Keratinocyte (primary cell): ENCODE results near the gene GPR21. TPM values are rescaled to one million over a fixed set of nuclear protein-coding genes. Genes with fewer than 3 reads are reported as not detected.

Source experiments
- DNase-seq: peaks from one replicate; pipeline ENCODE4 v3.0.0-alpha.2; 2011; ENCODE audit warnings: low read depth, missing footprints, low spot score
- FAIRE-seq: peaks from 2 replicates; lab custom pipeline; 2011; peaks lifted over from hg19 to GRCh38; lab: Jason Lieb, UNC
- H2AFZ ChIP-seq: 2 replicates; pipeline ENCODE4 v1.6.0; 2012; ENCODE audit warnings: low read length, control low read depth, inconsistent platforms; ENCODE audit not compliant: control insufficient read depth
- H3K27ac ChIP-seq: 2 replicates; pipeline ENCODE4 v1.5.1; 2011; ENCODE audit warnings: low read length; ENCODE audit not compliant: control insufficient read depth, insufficient read depth
- H3K27me3 ChIP-seq: 3 replicates; pipeline ENCODE4 v1.6.0; 2011; ENCODE audit warnings: low read length; ENCODE audit not compliant: control insufficient read depth, insufficient read depth; ENCODE audit errors: extremely low read depth
- H3K36me3 ChIP-seq, 2 experiments: 2 replicates in 1 of 2; 3 replicates in 1 of 2; pipeline ENCODE4 v1.5.1; 2011; ENCODE audit warnings: low read length in 2 of 2, mild to moderate bottlenecking in 1 of 2; ENCODE audit not compliant: control insufficient read depth in 2 of 2, insufficient read depth in 2 of 2; ENCODE audit errors: extremely low read depth in 1 of 2
- H3K4me1 ChIP-seq: 3 replicates; pipeline ENCODE4 v1.5.1; 2011; ENCODE audit warnings: low read length; ENCODE audit not compliant: control insufficient read depth, insufficient read depth; ENCODE audit errors: extremely low read depth
- H3K4me2 ChIP-seq: 3 replicates; pipeline ENCODE4 v1.6.0; 2011; ENCODE audit warnings: low read depth, low read length; ENCODE audit not compliant: control insufficient read depth, insufficient read depth; ENCODE audit errors: extremely low read depth
- H3K4me3 ChIP-seq, 3 experiments: fragments of 200-600 bp in 1 of 3; sonication (generic) in 1 of 3; 2 replicates in 2 of 3; 3 replicates in 1 of 3; pipeline ENCODE4 v1.5.1; 2011 to 2016; ENCODE audit warnings: low read length in 3 of 3, mild to moderate bottlenecking in 3 of 3, control low read depth in 2 of 3, inconsistent platforms in 1 of 3, low read depth in 1 of 3, mixed read lengths in 1 of 3, mixed run types in 1 of 3, moderate library complexity in 1 of 3; ENCODE audit not compliant: control insufficient read depth in 2 of 3, insufficient read depth in 2 of 3; ENCODE audit errors: extremely low read depth in 1 of 3
- H3K79me2 ChIP-seq: 2 replicates; pipeline ENCODE4 v1.6.0; 2012; ENCODE audit warnings: low read length; ENCODE audit not compliant: control insufficient read depth, insufficient read depth
- H3K9ac ChIP-seq: 3 replicates; pipeline ENCODE4 v1.6.0; 2011; ENCODE audit warnings: low read length; ENCODE audit not compliant: control insufficient read depth, insufficient read depth; ENCODE audit errors: extremely low read depth
- H3K9me1 ChIP-seq: 3 replicates; pipeline ENCODE4 v1.6.0; 2011; ENCODE audit warnings: low read length; ENCODE audit not compliant: control insufficient read depth, insufficient read depth; ENCODE audit errors: extremely low read depth
- H3K9me3 ChIP-seq: 2 replicates; pipeline ENCODE4 v1.5.1; 2012; ENCODE audit warnings: low read depth, low read length; ENCODE audit not compliant: control insufficient read depth
- H4K20me1 ChIP-seq: 3 replicates; pipeline ENCODE4 v1.6.0; 2011; ENCODE audit warnings: low read length; ENCODE audit not compliant: control insufficient read depth, insufficient read depth; ENCODE audit errors: extremely low read depth
- CTCF ChIP-seq, 3 experiments: IDR thresholded peaks in 1 of 3; conservative IDR thresholded peaks in 1 of 3; optimal IDR thresholded peaks in 1 of 3; 2 replicates in 2 of 3; 3 replicates in 1 of 3; pipeline versions ENCODE3 to v1.5.1; 2011; ENCODE audit warnings: low read length in 3 of 3, mild to moderate bottlenecking in 3 of 3, moderate library complexity in 2 of 3, control low read depth in 1 of 3, inconsistent platforms in 1 of 3; ENCODE audit not compliant: insufficient read depth in 2 of 3; ENCODE audit errors: extremely low read depth in 1 of 3
- EZH2 ChIP-seq: IDR thresholded peaks from one replicate; pipeline ENCODE4 v1.6.1; 2012; ENCODE audit warnings: inconsistent platforms, mild to moderate bottlenecking, low read length, moderate library complexity
- dilution Hi-C: fragments of 300-500 bp; cut with MboI; formaldehyde crosslinking; loops from one replicate; pipeline ENCODE4 v1.7.0; 2020; ENCODE audit warnings: low sequenced_read_pairs; ENCODE audit not compliant: extremely low pct_ligation_motif_present
- polyA plus RNA-seq, 5 experiments: library from polyadenylated mRNA; depleted of rRNA in 3 of 5; stranded (reverse) in 3 of 5; stranded (forward) in 1 of 5; unstranded in 1 of 5; fragments of >200 nt; gene quantifications; 1 replicate in 1 of 5; 2 replicates in 3 of 5; 3 replicates in 1 of 5; pipeline versions ENCODE4 v1.2.1 to v1.2.3, GENCODE V29; 2011 to 2012; ENCODE audit warnings: missing spikeins in 2 of 5, low read depth in 1 of 5, low replicate concordance in 1 of 5

GPR21 gene
- polyA plus RNA-seq, 1 donor (not counting 4 experiments of a cell fraction or from before 2014, with no cell fraction given), result 0.25 TPM

DNA sequence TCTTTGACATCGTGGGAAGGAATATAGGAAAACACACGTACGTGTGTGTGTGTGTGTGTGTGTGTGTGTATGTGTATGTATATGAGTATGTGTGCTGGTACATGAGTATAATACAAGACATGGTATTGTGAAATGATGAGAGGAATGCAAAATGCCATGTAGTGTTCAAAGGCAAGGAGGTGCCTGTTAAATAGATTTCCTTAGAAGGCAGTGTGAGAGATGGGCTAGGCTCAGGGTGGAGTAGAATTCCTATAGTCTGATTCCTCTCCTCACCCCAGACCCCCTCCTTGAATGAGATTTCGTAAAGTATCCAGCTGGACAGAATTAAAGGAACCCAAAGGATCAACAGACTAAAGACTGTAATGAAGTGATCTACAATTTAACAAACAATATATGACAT is 11.1 kb downstream of the GPR21 start:
- no peak for FAIRE-seq

DNA sequence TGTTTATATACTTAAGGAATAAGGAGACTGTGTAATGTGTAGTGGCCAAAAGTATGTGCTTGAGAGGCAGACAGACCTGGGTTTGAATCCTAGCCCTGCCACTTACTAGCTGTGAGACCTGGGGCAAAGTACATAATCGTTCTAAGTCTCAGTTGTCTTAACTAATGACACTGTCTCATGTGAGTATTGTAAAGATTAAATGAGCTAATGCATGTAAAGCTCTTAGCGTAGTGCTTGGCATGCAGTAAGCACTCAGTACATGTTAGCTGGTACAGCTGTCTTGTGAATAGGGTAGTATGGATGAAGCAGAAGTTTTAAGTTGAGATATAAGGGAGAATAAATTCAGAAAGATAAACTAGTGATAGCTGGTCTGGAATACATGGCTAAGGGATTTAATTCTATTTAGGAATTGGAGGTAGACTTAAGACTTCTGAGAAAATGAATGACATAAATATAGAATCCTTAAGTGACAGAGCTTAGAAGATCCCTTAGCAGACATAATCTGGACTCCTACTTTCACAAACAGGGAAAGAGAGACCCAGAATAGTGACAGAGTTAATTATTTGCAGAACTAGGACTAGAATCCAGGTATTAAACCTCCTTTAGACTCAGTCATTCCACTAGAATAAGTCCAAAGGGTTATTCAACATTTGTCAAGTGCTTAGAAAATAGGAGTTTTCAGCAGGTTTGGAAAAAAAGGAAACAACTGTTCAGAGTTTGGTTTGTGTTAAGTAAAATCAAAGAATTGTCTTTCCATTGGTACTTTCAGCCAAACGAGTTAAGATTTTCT is 13.1 kb downstream of the GPR21 start:
- Histone ChIP-seq H3K9me3 (no peaks in the 10 kb centered on the region), H3K4me3 (no peak overlapping the region), H3K4me2 (no peak overlapping the region), H3K9ac (no peak overlapping the region), H3K9me1 (no peaks in the 10 kb centered on the region), H3K36me3 (peaks cover 0 to 2% of the 10 kb centered on the region in 2 experiments), H2AFZ (no peak overlapping the region), H3K27ac (no peak overlapping the region), H3K79me2 (no peaks in the 10 kb centered on the region), H3K4me1 (no peaks in the 10 kb centered on the region), H3K27me3 (no peaks in the 10 kb centered on the region), H4K20me1 (no peaks in the 10 kb centered on the region)
- no peak for TF ChIP-seq CTCF (optimal IDR thresholded peaks at IDR 0.05 in 1 of 3, IDR thresholded peaks at IDR 0.05 in 1 of 3, conservative IDR thresholded peaks at IDR 0.05 in 1 of 3; ENCODE audit: extremely low read depth in 1 of 3, insufficient read depth in 2 of 3, low read length in 3 of 3)
- TF ChIP-seq EZH2, result no peak
- dilution Hi-C loops, result no loop called here
- FAIRE-seq (no peak), DNase-seq (no peak)

More for the DNA sequence above, 11.1 kb downstream of the GPR21 start:
- Histone ChIP-seq H3K27me3 (no peaks in the 10 kb centered on the region), H3K27ac (no peak overlapping the region), H3K9ac (no peak overlapping the region), H3K4me1 (no peaks in the 10 kb centered on the region), H4K20me1 (no peaks in the 10 kb centered on the region), H3K4me2 (no peak overlapping the region), H3K4me3 (no peak overlapping the region), H3K79me2 (no peaks in the 10 kb centered on the region), H3K9me3 (no peaks in the 10 kb centered on the region), H2AFZ (no peak overlapping the region), H3K36me3 (peaks cover 0 to 2% of the 10 kb centered on the region in 2 experiments), H3K9me1 (no peaks in the 10 kb centered on the region)
- DNase-seq, result no peak
- TF ChIP-seq EZH2, result no peak
- no peak for TF ChIP-seq CTCF (optimal IDR thresholded peaks at IDR 0.05 in 1 of 3, IDR thresholded peaks at IDR 0.05 in 1 of 3, conservative IDR thresholded peaks at IDR 0.05 in 1 of 3; ENCODE audit: extremely low read depth in 1 of 3, insufficient read depth in 2 of 3, low read length in 3 of 3)
- dilution Hi-C loops, result no loop called here
